Panc1 (cell line): ENCODE data around the gene ZNF554.

Experiments used
- CTCF ChIP-seq: fragments of 450-650 bp; IDR thresholded peaks from 2 replicates; pipeline ENCODE4 v1.5.1; 2017; ENCODE audit warnings: mild to moderate bottlenecking
- POLR2AphosphoS5 ChIP-seq: IDR thresholded peaks from 2 replicates; pipeline ENCODE4 v1.6.1; 2012; ENCODE audit warnings: mild to moderate bottlenecking, low read depth, low read length, moderate library complexity
- SIN3A ChIP-seq: IDR thresholded peaks from 2 replicates; pipeline ENCODE4 v1.6.1; 2012; ENCODE audit warnings: low read depth, mild to moderate bottlenecking, low read length, moderate library complexity, borderline replicate concordance; ENCODE audit not compliant: insufficient read depth
- TCF7L2 ChIP-seq: IDR thresholded peaks from 2 replicates; pipeline ENCODE4 v1.6.1; 2011; ENCODE audit warnings: mild to moderate bottlenecking, low read depth, low read length, inconsistent platforms
- TF ChIP-seq, protein P1 (sequence below), 2 experiments: IDR thresholded peaks; 2 replicates each; pipeline ENCODE4 v1.6.1; 2011 to 2012; ENCODE audit warnings: low read depth in 2 of 2, control low read depth in 1 of 2, low read length in 1 of 2, mild to moderate bottlenecking in 1 of 2, moderate library complexity in 1 of 2; ENCODE audit not compliant: insufficient read depth in 1 of 2

- TF ChIP-seq CTCF (no peak), POLR2AphosphoS5 (no peak), TCF7L2 (no peak), SIN3A (no peak)
- TF ChIP-seq, protein P1, sequence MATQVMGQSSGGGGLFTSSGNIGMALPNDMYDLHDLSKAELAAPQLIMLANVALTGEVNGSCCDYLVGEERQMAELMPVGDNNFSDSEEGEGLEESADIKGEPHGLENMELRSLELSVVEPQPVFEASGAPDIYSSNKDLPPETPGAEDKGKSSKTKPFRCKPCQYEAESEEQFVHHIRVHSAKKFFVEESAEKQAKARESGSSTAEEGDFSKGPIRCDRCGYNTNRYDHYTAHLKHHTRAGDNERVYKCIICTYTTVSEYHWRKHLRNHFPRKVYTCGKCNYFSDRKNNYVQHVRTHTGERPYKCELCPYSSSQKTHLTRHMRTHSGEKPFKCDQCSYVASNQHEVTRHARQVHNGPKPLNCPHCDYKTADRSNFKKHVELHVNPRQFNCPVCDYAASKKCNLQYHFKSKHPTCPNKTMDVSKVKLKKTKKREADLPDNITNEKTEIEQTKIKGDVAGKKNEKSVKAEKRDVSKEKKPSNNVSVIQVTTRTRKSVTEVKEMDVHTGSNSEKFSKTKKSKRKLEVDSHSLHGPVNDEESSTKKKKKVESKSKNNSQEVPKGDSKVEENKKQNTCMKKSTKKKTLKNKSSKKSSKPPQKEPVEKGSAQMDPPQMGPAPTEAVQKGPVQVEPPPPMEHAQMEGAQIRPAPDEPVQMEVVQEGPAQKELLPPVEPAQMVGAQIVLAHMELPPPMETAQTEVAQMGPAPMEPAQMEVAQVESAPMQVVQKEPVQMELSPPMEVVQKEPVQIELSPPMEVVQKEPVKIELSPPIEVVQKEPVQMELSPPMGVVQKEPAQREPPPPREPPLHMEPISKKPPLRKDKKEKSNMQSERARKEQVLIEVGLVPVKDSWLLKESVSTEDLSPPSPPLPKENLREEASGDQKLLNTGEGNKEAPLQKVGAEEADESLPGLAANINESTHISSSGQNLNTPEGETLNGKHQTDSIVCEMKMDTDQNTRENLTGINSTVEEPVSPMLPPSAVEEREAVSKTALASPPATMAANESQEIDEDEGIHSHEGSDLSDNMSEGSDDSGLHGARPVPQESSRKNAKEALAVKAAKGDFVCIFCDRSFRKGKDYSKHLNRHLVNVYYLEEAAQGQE (IDR thresholded peaks at IDR 0.05; ENCODE audit: insufficient read depth in 1 of 2, low read depth in 2 of 2, low read length in 1 of 2), result no peak
These were observed 4.5 kb upstream of the ZNF554 start for GRCh38 chr19:2815191-2815614.
